HG03558 (cell line): ENCODE results near the gene OR2T2.
"Not testable (repeated sequence)": the region's sequence is repeated elsewhere in the genome, so short reads cannot be mapped to it uniquely, and the experiment has no call there.

Source experiments
- ATAC-seq: cut with Tn5 transposase; IDR thresholded peaks from one replicate; pipeline ENCODE4 v1.9.1; 2021; ENCODE audit warnings: moderate number of reproducible peaks; ENCODE audit not compliant: unreplicated experiment; ENCODE audit errors: extremely low read depth

Gene OR2T2

GRCh38 chr1:248445399-248445798 lies at the start of gene OR2T2:
Gene OR2T2, plus strand, starts transcription at chr1:248445637. Its CDS starts 7,161 bp downstream, at chr1:248452798.
- not testable (repeated sequence) for ATAC-seq

- no peak for ATAC-seq
Observed at GRCh38 chr1:248402748-248403147, 42.7 kb upstream of the OR2T2 start, which contains the start of gene OR2T1. Gene OR2T1, plus strand, starts transcription at chr1:248403048. Its CDS starts 3,100 bp downstream, at chr1:248406148.

- ATAC-seq: no peak
Observed at GRCh38 chr1:248404024-248404423, 41.4 kb upstream of the OR2T2 start.

- ATAC-seq: no peak
Observed at GRCh38 chr1:248406721-248407692, 38.4 kb upstream of the OR2T2 start.

- ATAC-seq: no peak
Observed at GRCh38 chr1:248416226-248416625, 29.2 kb upstream of the OR2T2 start.

GRCh38 chr1:248417854-248418253 lies 27.6 kb upstream of the OR2T2 start:
- ATAC-seq: no peak

- no peak for ATAC-seq
Observed at GRCh38 chr1:248421384-248421783, 24.1 kb upstream of the OR2T2 start.

- ATAC-seq: peak; percentile 18
Observed at GRCh38 chr1:248427526-248428191, 17.8 kb upstream of the OR2T2 start.

GRCh38 chr1:248428192-248428533 lies 17.3 kb upstream of the OR2T2 start:
- ATAC-seq: peak; percentile 96

GRCh38 chr1:248431683-248432082 lies 13.8 kb upstream of the OR2T2 start:
- ATAC-seq: not testable (repeated sequence)

- ATAC-seq: not testable (repeated sequence)
Observed at GRCh38 chr1:248432201-248432600, 13.2 kb upstream of the OR2T2 start.

GRCh38 chr1:248433811-248434415 lies 11.5 kb upstream of the OR2T2 start:
- ATAC-seq: not testable (repeated sequence)

GRCh38 chr1:248434913-248435312 lies 10.5 kb upstream of the OR2T2 start:
- peak; percentile 47 for ATAC-seq

GRCh38 chr1:248436303-248436702 lies 9.1 kb upstream of the OR2T2 start:
- ATAC-seq: peak; percentile 40

GRCh38 chr1:248438668-248439067 lies 6.8 kb upstream of the OR2T2 start:
- peak; percentile 30 for ATAC-seq

- not testable (repeated sequence) for ATAC-seq
Observed at GRCh38 chr1:248439283-248439682, 6.2 kb upstream of the OR2T2 start.

- ATAC-seq: not testable (repeated sequence)
Observed at GRCh38 chr1:248442500-248443277, 2.7 kb upstream of the OR2T2 start.

GRCh38 chr1:248444603-248445002 lies 834 bp upstream of the OR2T2 start:
- not testable (repeated sequence) for ATAC-seq

GRCh38 chr1:248448409-248449074 lies 3.1 kb downstream of the OR2T2 start:
- ATAC-seq: peak; percentile 41
